ENCODE data around the gene MEFV. TPM values are rescaled to one million over a fixed set of nuclear protein-coding genes. Genes with fewer than 3 reads are reported as not detected.
"Not testable (repeated sequence)": the region's sequence is repeated elsewhere in the genome, so short reads cannot be mapped to it uniquely, and the experiment has no call there.

The MEFV gene
- total and polyA plus RNA-seq, 4 donors = 1.3 to 21.7 (median 8.1) TPM

DNA sequence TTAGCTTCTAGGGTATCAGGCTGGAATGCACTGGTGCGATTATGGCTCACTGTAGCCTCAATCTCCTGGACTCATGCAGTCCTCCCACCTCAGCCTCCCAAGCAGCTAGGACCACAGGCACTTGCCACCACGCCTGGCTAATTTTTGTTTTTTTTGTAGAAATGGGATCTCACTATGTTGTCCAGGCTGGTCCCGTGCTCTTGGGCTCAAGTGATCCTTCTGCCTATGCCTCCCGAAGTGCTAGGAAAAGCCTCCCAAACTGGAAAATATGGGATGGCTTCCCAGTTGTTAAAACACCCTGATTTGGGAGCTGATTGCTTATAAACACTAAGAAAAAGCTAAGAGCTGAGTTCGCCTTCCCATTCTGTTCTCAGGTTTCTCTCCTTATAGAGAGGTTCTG lies 20.2 kb upstream of the MEFV start:
- ATAC-seq (ENCODE audit: insufficient read depth, low FRiP score) (no peak), DNase-seq (no peak)
- TF ChIP-seq CTCF (IDR thresholded peaks at IDR 0.05; ENCODE audit: control extremely low read depth, extremely low read depth) = no peak
- 83 to 90% methylated on average over 5 of the region's 5 CpGs for WGBS, 2 donors
- H3K9ac ChIP-seq (ENCODE audit: insufficient read depth in 1 of 2, low read length in 2 of 2) = no peak overlapping the region
- H3K4me1 ChIP-seq (ENCODE audit: control insufficient read depth in 5 of 5, insufficient read depth in 5 of 5, low read length in 5 of 5) = peaks cover 0 to under 1% (median 0%) of the 10 kb centered on the region in 5 donors
- H3K27ac ChIP-seq (ENCODE audit: low read depth in 1 of 2, low read length in 1 of 2) = no peak overlapping the region
- no peaks in the 10 kb centered on the region for H3K9me3 ChIP-seq (ENCODE audit: control insufficient read depth in 4 of 4, insufficient read depth in 3 of 4, low read length in 3 of 4)
- peaks cover 0 to 3% (median 0%) of the 10 kb centered on the region in 3 donors for H3K27me3 ChIP-seq (ENCODE audit: control insufficient read depth in 3 of 3, insufficient read depth in 3 of 3, low read length in 2 of 3)
- no peaks in the 10 kb centered on the region for H3K36me3 ChIP-seq (ENCODE audit: control insufficient read depth in 4 of 4, insufficient read depth in 4 of 4, low read length in 4 of 4)
- H3K4me3 ChIP-seq = no peak overlapping the region

DNA sequence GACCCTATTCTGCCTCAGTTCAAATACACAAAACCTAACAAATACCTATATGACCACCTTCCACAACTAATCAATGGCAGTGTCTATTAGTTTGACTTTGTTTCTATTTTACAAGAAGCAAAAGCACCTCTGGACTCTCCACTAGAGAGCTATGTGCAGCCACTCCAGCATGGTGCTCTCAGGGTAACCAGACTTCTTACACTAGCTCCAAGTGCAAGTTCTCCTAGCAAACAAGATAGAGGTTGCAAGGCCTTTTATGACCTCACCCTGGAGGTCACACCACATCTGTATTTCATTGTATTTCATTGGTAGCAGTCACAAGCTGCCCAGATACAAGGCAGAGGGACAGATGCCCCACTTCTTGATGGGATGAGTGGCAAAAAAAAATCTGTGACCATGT lies 18.5 kb upstream of the MEFV start:
- Histone ChIP-seq H3K9me3 (ENCODE audit: control insufficient read depth in 4 of 4, insufficient read depth in 3 of 4, low read length in 3 of 4) (no peaks in the 10 kb centered on the region), H3K4me1 (ENCODE audit: control insufficient read depth in 5 of 5, insufficient read depth in 5 of 5, low read length in 5 of 5) (no peaks in the 10 kb centered on the region), H3K36me3 (ENCODE audit: control insufficient read depth in 4 of 4, insufficient read depth in 4 of 4, low read length in 4 of 4) (no peaks in the 10 kb centered on the region), H3K9ac (ENCODE audit: insufficient read depth in 1 of 2, low read length in 2 of 2) (no peak overlapping the region), H3K4me3 (no peak overlapping the region), H3K27ac (ENCODE audit: low read depth in 1 of 2, low read length in 1 of 2) (no peak overlapping the region), H3K27me3 (ENCODE audit: control insufficient read depth in 3 of 3, insufficient read depth in 3 of 3, low read length in 2 of 3) (peaks cover 0 to 3% (median 0%) of the 10 kb centered on the region in 3 donors)
- TF ChIP-seq CTCF (IDR thresholded peaks at IDR 0.05; ENCODE audit: control extremely low read depth, extremely low read depth) = no peak
- ATAC-seq (ENCODE audit: insufficient read depth, low FRiP score) (no peak), DNase-seq (no peak)

DNA sequence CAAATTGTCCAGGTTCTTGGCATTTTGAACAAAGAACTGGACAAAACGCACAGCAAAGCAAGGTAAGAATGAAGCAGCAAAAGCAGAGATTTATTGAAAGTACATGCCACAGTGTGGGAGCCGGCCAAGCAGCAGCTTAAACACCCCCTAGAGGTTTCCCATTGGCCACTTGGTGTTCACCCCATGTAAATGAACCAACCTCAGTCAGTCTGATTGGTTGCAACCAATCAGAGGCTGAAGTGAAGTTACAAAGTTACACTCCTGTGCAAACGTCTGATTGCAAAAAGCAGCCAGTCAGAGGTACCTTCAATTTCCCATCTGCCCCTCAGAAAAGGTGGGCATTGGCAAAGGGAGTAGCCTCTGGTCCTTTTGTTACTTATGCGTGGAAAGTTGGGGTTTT lies 18.1 kb upstream of the MEFV start:
- H3K9me3 ChIP-seq (ENCODE audit: control insufficient read depth in 4 of 4, insufficient read depth in 3 of 4, low read length in 3 of 4) = no peaks in the 10 kb centered on the region
- H3K27ac ChIP-seq (ENCODE audit: low read depth in 1 of 2, low read length in 1 of 2) = no peak overlapping the region
- peak in 1 of 3 donors; percentile 10 for DNase-seq
- H3K36me3 ChIP-seq (ENCODE audit: control insufficient read depth in 4 of 4, insufficient read depth in 4 of 4, low read length in 4 of 4) = no peaks in the 10 kb centered on the region
- no peak for ATAC-seq (ENCODE audit: insufficient read depth, low FRiP score)
- peaks cover 0 to 3% (median 0%) of the 10 kb centered on the region in 3 donors for H3K27me3 ChIP-seq (ENCODE audit: control insufficient read depth in 3 of 3, insufficient read depth in 3 of 3, low read length in 2 of 3)
- H3K9ac ChIP-seq (ENCODE audit: insufficient read depth in 1 of 2, low read length in 2 of 2) = no peak overlapping the region
- H3K4me3 ChIP-seq = no peak overlapping the region
- WGBS, 2 donors = 58 to 71% methylated on average over 4 of the region's 4 CpGs
- no peaks in the 10 kb centered on the region for H3K4me1 ChIP-seq (ENCODE audit: control insufficient read depth in 5 of 5, insufficient read depth in 5 of 5, low read length in 5 of 5)
- no peak for TF ChIP-seq CTCF (IDR thresholded peaks at IDR 0.05; ENCODE audit: control extremely low read depth, extremely low read depth)

- not testable (repeated sequence) for H3K4me3 ChIP-seq; H3K27ac ChIP-seq (ENCODE audit: low read depth in 1 of 2, low read length in 1 of 2); H3K4me1 ChIP-seq (ENCODE audit: control insufficient read depth in 5 of 5, insufficient read depth in 5 of 5, low read length in 5 of 5); ATAC-seq (ENCODE audit: insufficient read depth, low FRiP score); H3K27me3 ChIP-seq (ENCODE audit: control insufficient read depth in 3 of 3, insufficient read depth in 3 of 3, low read length in 2 of 3); H3K9me3 ChIP-seq (ENCODE audit: control insufficient read depth in 4 of 4, insufficient read depth in 3 of 4, low read length in 3 of 4); H3K9ac ChIP-seq (ENCODE audit: insufficient read depth in 1 of 2, low read length in 2 of 2); DNase-seq; H3K36me3 ChIP-seq (ENCODE audit: control insufficient read depth in 4 of 4, insufficient read depth in 4 of 4, low read length in 4 of 4)
- WGBS, 2 donors = 94% methylated on average over 22 of the region's 22 CpGs
These were observed 14.8 kb upstream of the MEFV start for GRCh38 chr16:3271281-3271680.

DNA sequence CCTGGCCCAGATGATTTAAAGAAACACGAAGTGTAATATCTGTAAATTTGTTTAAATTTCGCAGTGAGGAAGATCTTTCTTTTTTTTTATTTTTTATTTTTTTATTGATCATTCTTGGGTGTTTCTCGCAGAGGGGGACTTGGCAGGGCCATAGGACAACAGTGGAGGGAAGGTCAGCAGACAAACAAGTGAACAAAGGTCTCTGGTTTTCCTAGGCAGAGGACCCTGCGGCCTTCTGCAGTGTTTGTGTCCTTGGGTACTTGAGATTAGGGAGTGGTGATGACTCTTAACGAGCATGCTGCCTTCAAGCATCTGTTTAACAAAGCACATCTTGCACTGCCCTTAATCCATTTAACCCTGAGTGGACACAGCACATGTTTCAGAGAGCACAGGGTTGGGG lies 14.3 kb upstream of the MEFV start:
- WGBS, 2 donors = 83 to 86% methylated on average over 5 of the region's 5 CpGs
- not testable (repeated sequence) for ATAC-seq (ENCODE audit: insufficient read depth, low FRiP score)

More for the DNA sequence above, 14.3 kb upstream of the MEFV start:
- not testable (repeated sequence) for H3K9me3 ChIP-seq (ENCODE audit: control insufficient read depth in 4 of 4, insufficient read depth in 3 of 4, low read length in 3 of 4); H3K36me3 ChIP-seq (ENCODE audit: control insufficient read depth in 4 of 4, insufficient read depth in 4 of 4, low read length in 4 of 4); DNase-seq; H3K27ac ChIP-seq (ENCODE audit: low read depth in 1 of 2, low read length in 1 of 2); H3K27me3 ChIP-seq (ENCODE audit: control insufficient read depth in 3 of 3, insufficient read depth in 3 of 3, low read length in 2 of 3); H3K4me3 ChIP-seq; H3K4me1 ChIP-seq (ENCODE audit: control insufficient read depth in 5 of 5, insufficient read depth in 5 of 5, low read length in 5 of 5); H3K9ac ChIP-seq (ENCODE audit: insufficient read depth in 1 of 2, low read length in 2 of 2)

Measured in lung (tissue), 12 donors.